ENCODE measurements around the gene STRIP2.

DNA sequence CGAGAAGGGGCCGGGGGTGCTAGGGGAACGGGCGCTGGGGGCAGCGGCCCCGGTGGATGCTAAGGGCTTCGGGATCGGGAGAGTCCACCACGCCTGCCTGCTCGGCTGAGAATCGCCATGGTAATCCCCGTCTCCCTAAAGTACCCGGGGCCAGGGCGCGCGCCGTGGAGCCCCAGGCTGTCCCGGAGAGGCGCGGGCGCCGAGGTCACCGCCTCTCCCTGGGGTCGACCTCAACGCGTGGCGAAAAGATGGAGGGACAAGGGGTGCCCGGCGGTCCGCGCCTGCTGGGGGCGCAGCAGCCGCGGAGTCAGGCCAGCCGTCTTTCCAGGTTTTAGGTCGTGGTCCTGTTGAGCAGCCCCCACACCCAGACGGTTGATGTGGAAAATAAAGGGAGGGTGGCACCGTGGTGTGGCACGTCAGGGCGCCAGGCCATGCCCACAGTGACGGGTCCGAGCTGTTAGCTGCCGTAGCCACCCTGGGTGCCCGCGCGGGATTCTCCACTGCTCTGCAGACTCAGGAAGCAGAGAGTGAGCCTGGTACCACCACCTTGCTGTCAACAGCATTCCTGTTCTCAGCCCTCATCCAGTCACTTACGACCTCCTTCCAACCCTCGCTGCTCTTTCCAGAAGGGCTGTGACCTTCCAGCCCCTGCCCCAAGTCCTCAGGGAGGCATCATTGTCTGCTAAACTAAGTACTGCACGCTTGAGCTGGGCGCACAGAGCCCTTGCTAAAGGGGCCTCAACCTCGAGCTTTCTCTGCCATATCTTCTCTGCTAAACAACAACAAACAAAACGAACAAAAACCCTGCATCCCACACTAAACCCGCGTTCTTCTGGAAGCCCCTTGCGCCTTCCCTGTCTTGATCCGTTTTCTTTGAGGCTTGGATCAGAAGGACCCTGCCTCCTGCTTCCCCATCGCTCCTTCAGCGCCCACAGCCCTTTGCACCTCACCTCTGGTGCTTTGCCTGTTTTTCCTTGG is 68.8 kb downstream of the STRIP2 start:
- TF ChIP-seq ZNF671 (CRISPR knock-in tag; IDR thresholded peaks at IDR 0.05) (no peak), E2F1 (CRISPR knock-in tag; IDR thresholded peaks at IDR 0.05) (no peak), CTCF (IDR thresholded peaks at IDR 0.05) (no peak), ATF3 (CRISPR knock-in tag; conservative IDR thresholded peaks at IDR 0.05) (no peak), GRHL2 (CRISPR knock-in tag; IDR thresholded peaks at IDR 0.05; ENCODE audit: insufficient replicate concordance, severe bottlenecking) (no peak), RELA (CRISPR knock-in tag; IDR thresholded peaks at IDR 0.05; ENCODE audit: borderline replicate concordance) (no peak), ZNF263 (CRISPR knock-in tag; IDR thresholded peaks at IDR 0.05; ENCODE audit: low read depth) (no peak), E2F5 (CRISPR knock-in tag; IDR thresholded peaks at IDR 0.05) (no peak), ESRRA (CRISPR knock-in tag; IDR thresholded peaks at IDR 0.05; ENCODE audit: borderline replicate concordance) (no peak), FOXP4 (CRISPR knock-in tag; IDR thresholded peaks at IDR 0.05) (no peak), CREB1 (CRISPR knock-in tag; IDR thresholded peaks at IDR 0.05) (no peak), TEAD4 (CRISPR knock-in tag; IDR thresholded peaks at IDR 0.05) (no peak)
- TF ChIP-seq, protein P1, sequence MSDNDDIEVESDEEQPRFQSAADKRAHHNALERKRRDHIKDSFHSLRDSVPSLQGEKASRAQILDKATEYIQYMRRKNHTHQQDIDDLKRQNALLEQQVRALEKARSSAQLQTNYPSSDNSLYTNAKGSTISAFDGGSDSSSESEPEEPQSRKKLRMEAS (CRISPR knock-in tag; IDR thresholded peaks at IDR 0.05), result no peak

Measured in WTC11 (cell line).